Measurements from ENCODE around the gene ZNF148.

ZNF148 gene

DNA sequence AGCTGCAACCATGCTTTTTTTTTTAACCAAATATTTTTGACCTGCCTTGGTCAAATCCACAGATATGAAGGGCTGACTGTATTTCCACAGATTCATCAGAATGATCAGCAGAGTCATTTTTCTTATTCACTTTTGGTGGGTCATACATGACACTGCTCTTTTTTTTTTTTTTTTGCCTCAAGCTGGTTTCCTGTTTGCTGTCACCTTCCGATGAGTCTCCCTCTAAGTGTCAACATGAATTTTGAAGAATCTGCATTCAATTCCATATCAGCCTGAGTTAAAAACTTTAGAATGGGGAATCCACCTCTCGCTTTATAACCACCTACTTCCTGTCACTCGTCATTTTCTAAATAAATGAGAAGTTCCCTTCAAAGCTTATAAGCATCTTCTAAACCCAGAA is 160.4 kb downstream of the ZNF148 start:
- DNase-seq = no peak

DNA sequence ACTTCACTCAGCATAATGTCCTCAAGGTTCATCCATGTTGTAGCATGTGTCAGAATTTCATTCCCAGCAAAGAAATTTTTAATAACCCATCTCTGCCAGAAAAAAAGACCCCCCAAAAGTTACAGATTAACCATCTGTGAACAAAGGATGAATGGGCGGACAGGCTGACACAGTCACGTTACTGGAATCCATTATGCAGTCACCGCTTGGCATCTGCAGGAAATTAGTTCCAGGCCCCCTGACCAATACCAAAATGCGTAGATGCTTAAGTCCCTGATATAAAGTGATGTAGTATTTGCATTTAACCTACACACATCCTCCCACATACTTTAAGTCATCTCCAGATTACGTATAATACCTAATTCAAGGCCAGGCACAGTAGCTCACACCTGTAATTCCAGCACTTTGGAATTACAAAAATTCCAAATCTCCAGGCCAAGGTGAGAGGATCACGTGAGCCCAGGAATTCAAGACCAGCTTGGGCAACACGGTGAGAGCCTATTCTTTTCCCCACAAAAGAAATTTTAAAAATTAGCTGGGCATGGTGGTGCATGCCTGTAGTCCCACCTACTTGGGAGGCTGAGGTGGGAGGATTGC is 161.1 kb downstream of the ZNF148 start:
- DNase-seq = no peak

DNA sequence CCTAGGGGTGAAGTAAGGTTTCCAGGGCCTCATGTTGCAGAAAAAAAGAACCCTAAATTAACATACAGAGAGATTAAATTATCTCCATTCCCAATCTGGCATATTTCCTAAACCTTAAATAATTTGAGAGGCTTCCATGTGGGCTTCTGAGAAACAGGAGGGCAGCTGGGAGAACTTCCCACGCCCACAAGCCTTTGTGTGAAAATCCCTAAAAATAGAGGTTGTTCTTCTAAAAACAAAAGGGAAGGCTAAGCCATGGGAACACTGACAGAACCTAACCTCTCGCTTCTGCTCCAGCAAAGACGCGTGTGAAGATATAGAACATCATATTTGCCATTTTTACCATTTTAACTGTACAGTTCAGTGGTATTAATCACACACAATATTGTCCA is 161.8 kb downstream of the ZNF148 start:
- no peak for DNase-seq

DNA sequence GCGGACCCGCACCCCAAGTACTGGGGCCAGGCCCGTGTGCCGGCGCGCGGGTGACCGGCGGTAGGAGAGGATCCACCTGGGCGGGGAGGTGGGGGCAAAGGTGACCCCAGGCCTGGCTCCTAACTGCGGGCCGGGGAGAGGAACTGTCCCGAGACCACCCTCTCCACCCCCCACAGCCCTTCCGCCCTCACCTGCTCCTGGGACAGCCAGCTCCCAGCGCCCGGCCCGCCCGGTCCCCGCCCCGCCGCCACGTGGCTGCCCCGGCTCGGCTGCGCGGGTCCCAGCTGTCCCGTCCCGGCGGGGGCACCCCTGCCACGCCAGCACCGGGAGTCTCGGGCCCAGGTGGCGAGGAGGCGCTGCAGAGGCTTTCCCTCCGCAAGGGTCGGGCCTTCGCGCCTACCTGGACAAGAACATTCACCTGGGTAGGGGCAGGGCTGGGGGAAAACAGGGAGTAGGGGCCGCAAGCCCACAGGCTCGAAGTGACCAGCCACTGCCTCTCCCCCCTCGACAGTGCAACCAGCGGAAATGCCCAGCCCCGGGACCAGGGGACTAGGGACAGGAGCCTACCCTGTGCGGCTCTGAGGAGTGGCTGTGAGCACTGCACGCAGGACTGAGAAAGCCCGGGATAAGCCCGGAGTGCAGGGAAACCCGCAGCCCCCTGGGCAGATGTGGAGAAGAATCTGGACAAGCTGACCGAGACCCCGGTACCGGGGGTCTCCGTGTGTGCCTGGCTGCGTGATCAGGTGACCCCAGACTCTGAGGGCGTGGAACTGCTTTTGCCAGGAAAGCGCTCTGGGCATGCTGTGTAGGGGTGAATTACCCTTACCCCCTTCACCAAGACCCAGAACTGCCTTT is 162.4 kb downstream of the ZNF148 start, which contains the start of gene SLC12A8:
Gene SLC12A8, minus strand, starts transcription at position 240 of the 855 bp plus-strand sequence. CDS start 1,399 bp downstream, outside the sequence.
- no peak for DNase-seq

DNA sequence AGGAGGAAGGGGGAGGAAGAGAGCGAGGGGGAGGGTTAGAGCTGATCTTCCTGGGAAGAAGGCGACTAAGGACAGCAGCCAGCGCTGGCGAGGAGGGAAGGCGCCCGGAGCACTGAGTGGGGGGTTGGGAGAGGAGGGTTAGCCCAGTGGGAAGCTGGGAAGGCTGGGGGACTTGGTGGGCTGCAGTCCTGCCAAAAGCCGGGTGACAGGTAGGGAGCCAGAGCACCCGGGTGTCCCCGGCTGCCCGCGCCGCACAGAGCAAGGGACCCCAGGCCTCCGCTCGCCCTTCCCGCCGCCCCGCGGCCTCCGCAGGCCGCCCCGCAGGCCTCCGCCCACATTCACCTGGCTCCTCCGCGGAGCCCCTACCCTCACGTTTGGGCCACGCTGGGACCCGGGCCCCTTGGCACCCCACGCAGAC is 163.0 kb downstream of the ZNF148 start:
- no peak for DNase-seq

DNA sequence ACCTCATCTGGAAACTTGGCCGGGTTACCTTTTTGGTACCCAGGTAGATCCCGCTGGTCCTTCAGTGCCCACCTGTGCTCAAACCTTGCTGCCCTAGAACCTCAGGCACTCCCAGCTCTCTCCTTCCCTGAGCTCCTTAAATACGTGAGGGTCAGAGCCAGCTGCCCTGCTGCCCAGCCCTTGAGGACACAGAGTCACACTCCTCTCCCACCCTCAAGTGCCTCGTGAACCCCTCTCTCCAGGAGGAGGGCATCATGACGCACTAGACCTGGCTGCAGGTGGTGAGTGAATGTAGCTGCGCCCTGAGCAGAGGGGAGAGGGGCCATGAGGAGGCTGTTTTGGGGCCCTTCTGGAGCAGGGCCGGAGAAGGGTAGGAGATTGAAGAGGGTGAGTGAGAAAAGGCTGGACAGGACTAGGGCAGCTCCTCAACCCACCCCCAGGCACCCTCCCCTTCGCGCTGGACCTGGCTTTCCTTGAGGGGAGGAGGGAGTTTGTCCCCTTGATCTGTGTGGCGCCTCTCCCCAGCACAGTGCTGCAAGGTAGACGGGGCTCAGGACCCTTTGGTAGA is 163.5 kb downstream of the ZNF148 start:
- no peak for DNase-seq

DNA sequence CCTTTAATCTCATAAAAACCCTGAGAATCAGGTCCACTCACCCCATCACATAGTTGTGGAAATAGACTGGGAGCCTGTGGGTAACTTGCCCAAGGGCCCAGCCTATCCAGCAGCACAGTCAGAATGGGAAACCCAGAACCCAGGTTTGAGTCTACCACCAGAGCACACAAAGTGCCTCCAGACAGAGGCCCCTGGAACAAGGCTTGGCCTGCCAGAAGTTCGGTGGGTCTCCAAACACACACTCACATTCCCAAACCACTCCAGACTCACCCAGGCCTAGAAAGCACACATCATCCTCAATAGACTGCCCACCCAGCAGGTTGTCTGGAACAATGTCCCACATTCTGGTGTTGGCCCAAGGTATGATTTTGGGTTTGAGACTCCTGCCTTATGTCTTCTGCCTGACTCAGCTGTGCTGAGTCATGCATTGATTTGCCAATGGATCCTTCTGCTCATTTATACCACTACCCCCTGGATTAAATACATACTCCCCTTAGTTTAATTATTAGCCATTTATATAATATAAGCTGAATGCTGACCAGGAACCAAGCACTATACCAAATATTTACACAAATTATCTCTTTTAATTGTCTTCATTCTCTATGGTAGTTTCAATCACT is 167.1 kb downstream of the ZNF148 start:
- no peak for DNase-seq

DNA sequence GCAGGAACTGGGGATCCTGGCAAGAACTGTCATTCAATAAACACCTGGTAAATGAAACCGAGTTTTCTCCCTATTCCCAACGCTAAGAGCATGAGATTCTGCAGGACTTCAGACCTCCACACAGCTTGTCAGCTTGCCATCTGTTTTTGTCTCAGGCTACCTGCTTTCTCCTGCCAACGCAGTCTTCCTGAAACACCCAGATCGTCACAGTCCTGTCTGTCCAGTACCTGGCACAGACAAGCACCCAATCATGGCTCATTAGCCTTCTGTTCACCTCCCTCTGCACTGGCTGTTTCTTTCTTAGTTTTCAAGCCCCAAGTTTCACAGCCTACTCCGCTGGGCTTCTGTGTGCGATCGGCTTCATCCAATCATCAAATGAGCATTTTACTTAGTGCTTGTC is 167.6 kb downstream of the ZNF148 start:
- DNase-seq = no peak

DNA sequence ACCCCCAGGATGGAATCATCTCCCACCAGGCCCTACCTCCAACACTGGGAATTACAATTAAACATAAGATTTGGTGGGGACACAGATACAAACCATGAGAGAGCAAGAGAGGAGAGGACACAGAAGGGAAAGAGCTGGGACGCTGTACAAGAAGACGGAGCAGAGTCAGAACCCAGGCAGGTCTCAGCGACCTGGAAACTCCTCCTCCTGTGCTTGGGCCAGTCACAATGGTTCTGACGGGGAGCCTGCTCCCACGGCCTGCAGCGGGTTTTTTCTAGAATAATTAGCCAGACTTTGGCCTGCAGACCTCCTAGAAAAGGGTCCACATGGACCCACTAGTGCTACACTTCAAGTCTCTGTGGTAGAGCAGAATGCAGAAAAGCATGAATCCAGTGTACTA is 168.2 kb downstream of the ZNF148 start:
- no peak for DNase-seq

DNA sequence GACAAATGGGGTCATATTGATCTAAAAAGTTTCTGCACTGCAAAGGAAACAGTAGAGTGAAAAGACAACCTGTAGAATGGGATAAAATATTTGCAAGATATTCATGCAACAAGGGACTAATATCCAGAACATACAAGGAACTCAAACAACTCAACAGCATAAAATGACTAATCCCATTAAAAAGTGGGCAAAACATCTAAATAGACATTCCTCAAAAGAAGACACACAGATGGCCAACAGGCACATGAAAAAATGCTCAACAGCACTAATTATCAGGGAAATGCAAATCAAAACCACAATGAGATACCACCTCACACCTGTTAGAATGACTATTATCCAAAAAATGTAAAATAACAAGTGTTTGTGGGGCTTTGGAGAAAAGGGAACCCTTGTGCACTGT is 171.4 kb downstream of the ZNF148 start:
- DNase-seq = no peak

DNA sequence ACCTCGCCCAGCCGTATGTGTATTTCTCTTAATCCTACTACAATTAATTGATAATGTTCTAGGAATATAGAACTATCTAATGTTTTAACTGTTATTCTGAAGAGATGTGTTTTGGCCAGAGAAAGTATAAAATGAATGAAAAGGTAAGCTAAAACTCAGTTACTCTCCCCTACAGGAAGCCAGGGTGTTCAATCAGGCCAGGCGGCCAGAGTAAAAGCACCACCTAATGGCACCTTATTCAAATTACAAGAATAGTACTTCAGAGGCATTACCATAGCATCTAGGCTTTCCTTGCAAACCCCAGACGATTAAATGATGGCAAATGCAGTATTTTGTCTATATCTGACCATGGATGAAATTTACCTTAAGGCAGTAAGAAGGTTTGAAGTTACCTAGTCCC is 172.9 kb downstream of the ZNF148 start:
- DNase-seq = no peak

DNA sequence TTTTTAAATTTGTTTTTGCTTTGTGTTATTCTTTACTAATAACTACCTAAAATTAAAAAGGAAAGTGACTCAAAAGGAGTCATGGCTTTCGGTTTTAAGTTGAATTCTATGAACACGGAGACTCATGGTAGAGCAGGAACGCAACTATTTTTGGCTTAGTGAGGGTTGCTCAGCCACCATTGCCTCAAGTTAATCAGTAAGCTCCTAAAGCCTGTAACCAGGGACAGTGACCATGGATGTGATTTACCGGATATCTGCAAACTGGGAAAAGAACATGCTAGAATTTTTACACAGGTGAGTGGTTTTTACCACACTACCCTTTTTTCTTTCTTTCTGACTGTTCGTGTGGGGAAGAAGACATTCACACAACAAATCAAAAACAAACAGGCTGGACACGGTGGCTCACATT is 174.4 kb downstream of the ZNF148 start:
- DNase-seq = no peak

DNA sequence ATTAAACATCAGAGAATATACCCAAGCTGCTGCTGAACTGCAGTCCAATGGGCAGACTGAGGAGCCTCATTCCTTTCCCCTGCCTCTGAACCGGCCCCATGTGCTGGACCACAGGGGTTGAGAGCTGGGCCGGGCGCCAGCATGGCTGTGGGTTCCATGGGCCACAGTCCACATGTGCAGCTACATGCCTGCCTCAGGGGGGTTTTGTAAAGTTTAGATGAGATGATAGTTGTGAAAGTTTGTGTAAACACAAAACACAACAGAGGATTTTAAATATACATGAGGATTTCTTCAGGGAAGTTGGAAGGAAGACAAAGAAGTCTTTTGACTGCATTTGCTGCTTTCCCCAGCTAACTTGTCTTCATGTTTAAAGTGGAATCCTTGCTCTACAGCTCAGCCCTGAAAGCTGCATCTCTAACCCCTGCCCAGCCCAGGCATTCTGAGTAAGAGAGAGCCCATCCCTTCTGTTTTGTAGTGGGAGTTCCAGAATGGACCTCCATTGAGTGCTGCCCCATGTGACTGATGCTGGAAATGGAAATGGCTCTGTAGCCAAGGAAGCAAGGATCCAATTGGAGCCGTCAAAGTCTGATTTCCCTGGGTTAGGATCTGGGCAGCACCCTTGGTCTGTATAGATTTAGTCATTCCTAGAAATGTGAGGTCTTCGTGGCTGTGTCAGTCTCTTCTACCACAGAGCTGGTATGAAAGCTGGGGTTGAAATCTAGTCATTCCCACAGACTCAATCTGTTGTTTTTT is 180.1 kb downstream of the ZNF148 start:
- no peak for DNase-seq

DNA sequence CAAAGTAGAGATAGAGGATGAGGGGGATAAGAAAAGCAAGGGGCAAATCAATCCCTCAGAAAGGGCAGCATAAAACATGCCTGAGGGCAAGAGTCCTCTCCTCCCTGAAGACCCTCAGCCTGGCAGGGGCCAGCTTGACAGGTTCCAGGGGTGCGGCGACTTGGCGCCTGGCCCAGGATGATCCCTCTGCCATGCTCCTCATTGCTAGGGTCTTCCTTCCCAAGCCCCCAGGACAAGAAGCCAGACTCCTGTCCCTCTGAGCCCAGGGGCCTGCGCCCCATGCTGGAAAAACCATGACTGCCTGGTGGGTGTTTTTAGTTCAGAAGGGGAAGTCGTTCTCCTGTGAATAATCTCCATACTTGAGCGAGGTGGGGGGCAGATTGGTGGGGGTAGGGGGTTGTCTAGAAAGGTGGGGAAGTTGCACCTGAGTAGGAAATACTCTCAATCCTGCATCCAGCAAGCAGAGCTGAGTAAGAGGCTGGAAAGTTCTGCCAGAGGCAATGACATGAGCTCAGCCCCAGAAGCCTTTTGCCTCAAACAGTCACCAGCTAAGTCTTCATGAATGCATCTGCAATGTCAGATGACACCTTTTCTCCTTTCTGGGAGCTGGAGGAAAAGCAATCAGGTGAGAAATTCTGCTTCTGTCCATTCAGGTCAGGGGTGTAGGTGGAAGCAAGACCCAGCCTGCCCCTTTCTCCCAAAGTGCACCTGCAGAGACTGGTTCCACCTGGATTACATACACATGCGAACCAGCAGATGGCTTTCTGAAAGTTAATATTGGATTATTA is 180.9 kb downstream of the ZNF148 start:
- DNase-seq = no peak

DNA sequence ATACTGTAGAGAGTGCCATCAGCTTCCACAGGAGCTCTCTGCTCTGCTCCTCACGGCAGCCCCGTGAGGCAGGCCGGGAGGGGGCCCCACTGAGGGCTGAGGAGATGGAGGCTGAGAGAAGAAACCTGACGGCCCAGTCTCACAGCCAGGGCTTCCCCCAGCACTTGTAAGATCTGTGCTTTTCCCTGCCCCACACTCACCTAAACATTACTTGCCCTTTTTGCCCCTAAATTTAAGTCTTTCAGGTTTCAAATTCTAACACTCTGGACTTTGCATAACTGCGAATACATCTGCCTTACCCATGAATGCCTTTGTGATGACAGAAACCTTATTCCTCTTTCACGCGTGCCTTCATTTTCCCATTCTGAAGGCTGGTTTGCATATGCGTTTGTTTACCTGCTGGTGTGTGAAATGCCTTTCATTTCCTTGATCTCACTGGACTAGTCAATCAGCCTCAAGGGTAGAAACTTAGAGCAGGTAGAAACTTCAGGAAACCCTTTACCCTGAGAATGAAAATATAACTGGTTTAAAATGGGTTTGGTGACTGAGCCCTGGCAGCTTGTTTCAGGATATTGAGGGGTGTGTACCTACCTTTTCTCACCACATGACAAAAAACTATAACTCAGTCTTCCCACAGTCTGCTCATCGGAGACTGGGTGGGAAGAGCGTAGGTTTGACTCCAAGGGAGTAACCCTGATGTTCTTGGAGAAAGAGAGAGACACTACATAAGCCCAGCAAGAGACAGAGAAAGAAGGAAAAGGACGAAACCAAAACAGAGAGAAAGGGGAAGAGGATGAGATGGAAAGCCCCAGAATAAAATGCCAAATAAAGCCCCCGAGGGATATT is 182.7 kb downstream of the ZNF148 start:
- no peak for DNase-seq

DNA sequence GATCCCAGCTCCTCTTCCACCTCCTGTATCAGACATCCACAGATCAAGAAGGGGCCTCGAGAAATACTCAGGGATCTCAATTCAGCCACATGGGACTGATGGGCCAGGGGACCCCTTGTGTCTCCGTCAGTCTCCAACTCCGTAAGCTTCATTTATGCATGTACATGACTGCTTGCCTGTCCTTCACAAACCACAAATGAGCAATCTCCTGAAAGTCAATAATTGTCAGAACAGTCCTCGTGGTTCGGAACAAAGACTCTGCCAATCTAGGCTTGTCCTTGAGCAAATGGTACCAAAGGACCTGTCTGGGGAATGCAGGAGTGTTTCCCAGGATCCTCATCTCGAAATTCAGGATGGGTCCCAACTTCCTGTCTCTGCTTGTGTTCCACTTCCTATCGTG is 183.4 kb downstream of the ZNF148 start:
- no peak for DNase-seq

DNA sequence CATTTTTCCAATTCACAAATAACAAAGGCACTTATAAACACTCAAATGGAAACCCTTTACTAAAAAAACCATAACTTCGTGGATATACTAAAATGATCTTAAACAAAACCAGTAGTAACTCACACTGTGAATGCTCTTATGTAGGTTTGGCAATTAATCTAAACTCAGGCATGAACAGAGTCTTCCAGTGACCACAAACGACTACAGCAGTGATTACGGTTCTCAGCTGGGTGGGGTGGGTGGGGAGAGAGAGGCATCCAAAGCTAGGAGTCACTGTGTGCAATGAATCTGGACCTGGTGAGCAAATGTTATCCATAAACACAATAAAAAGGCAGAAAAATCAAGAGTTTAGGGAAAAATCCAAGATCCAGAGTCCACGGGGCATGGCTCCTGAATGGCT is 183.9 kb downstream of the ZNF148 start:
- no peak for DNase-seq

DNA sequence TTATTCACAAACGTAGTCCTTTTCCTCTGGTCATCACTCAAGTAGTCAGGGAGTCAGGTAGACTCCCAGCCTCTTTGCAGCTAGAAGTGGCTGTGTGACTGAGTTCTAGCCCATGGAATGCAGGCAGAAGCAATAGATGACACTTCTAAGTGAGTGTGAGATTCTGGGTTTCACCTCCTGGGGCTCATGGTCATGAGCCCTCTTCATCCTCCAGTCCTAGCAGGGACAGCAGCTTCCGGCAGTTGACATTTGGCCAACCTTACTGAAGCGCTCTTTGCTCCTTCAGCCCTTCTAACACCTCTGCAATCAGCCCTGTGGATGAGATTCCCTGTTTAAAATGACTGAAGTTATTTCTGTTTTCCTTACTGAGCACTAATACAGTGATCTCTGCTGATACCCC is 184.3 kb downstream of the ZNF148 start:
- no peak for DNase-seq

DNA sequence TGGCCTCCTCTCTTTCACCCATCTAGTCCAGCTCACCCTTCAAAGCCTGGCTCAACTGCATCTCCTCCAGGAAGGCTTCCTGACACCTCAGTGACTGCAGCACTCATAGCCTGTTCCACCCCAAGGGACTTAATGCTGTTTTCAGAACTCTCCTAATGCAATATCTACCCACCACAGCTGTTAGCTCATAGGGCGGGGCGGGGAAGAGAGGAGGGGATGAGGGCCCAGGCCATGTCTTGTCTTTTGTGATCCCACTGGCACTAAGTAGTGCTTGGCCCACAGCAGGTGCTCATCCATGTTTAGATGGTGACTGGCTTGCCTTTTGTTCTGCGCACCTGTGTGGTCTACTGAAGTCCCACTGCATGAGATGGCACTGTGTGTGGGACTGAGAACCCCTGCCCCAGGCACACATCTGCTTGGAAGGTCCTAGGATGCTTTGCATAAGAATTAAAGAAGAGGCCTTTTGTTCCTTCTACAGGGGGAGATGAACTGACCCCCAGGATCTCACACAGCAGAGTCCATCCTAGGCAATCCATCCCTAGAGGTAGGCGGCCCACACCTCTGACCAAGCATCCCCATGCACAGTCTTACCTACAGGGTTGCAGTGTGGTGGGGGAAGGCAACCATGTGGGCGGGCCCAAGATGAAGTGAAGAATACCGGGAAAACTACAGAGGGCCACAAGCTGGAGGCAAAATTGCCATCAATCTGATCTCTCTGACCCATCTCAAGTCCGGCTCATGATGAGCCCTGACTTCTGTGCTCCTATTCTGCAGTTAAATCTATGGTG is 185.6 kb downstream of the ZNF148 start:
- DNase-seq = no peak

DNA sequence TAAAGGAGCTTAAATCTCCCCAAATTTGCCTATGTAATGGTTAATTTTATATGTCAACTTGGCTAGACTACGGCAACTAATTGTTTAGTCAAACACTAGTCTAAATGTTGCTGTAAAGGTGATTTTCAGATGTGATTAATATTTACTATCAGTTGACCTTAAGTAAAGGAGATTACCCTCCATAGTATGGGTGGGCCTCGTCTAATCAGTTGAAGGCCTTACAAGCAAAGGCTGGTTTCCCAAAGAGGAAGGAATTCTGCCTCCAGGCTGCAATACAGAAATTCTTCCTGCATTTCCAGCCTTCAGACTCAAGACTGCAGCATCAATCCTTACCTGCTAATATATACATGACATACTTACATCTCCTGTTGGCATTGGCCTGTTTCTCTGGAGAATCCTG is 186.2 kb downstream of the ZNF148 start:
- no peak for DNase-seq
